GM19452 (cell line): ENCODE results near the gene PPP1R14C.

ENCODE experiments used
- ATAC-seq: cut with Tn5 transposase; IDR thresholded peaks from one replicate; pipeline ENCODE4 v1.9.1; 2021; ENCODE audit not compliant: unreplicated experiment

The PPP1R14C gene

GRCh38 chr6:150267686-150268561 is 125.1 kb downstream of the PPP1R14C start:
- no peak for ATAC-seq

GRCh38 chr6:150269130-150269856 is 126.4 kb downstream of the PPP1R14C start:
- ATAC-seq, result no peak

- no peak for ATAC-seq
Observed at GRCh38 chr6:150269857-150270223, 127.0 kb downstream of the PPP1R14C start.

- no peak for ATAC-seq
Observed at GRCh38 chr6:150270330-150271052, 127.6 kb downstream of the PPP1R14C start.

- ATAC-seq, result no peak
Observed at GRCh38 chr6:150271172-150271500, 128.3 kb downstream of the PPP1R14C start.

- no peak for ATAC-seq
Observed at GRCh38 chr6:150271501-150272263, 128.8 kb downstream of the PPP1R14C start.

- no peak for ATAC-seq
Observed at GRCh38 chr6:150272264-150272975, 129.6 kb downstream of the PPP1R14C start.

- no peak for ATAC-seq
Observed at GRCh38 chr6:150272976-150273315, 130.1 kb downstream of the PPP1R14C start.

- peak; percentile 79 for ATAC-seq
Observed at GRCh38 chr6:150273457-150274309, 130.8 kb downstream of the PPP1R14C start.

- no peak for ATAC-seq
Observed at GRCh38 chr6:150275489-150275888, 132.6 kb downstream of the PPP1R14C start.

- no peak for ATAC-seq
Observed at GRCh38 chr6:150276168-150276936, 133.5 kb downstream of the PPP1R14C start.

GRCh38 chr6:150276937-150277742 is 134.3 kb downstream of the PPP1R14C start:
- no peak for ATAC-seq

- no peak for ATAC-seq
Observed at GRCh38 chr6:150279533-150279932, 136.7 kb downstream of the PPP1R14C start.

- ATAC-seq, result no peak
Observed at GRCh38 chr6:150280703-150281102, 137.9 kb downstream of the PPP1R14C start.

- no peak for ATAC-seq
Observed at GRCh38 chr6:150281767-150282166, 138.9 kb downstream of the PPP1R14C start.

GRCh38 chr6:150282806-150283205 is 140.0 kb downstream of the PPP1R14C start:
- no peak for ATAC-seq

- ATAC-seq, result no peak
Observed at GRCh38 chr6:150286460-150286859, 143.6 kb downstream of the PPP1R14C start.

- no peak for ATAC-seq
Observed at GRCh38 chr6:150286912-150287311, 144.1 kb downstream of the PPP1R14C start.
